Tibial artery (tissue), 4 donors: ENCODE measurements around the gene RNLS.

ENCODE experiments used
- DNase-seq, 2 donors: peaks; one replicate each; pipeline ENCODE4 v3.0.0-alpha.2; 2019
- H3K27ac ChIP-seq, 2 donors: fragments of 200-600 bp; sonication (generic) in 1 of 2; 1 replicate in 1 of 2; 2 replicates in 1 of 2; pipeline ENCODE4 v1.5.1; 2018 to 2019; ENCODE audit warnings: mild to moderate bottlenecking in 1 of 2
- H3K27me3 ChIP-seq, 2 donors: fragments of 200-600 bp; sonication (generic) in 1 of 2; one replicate each; pipeline versions ENCODE4 v1.5.1 to v1.6.0; 2016 to 2019
- H3K36me3 ChIP-seq, 3 donors: fragments of 200-600 bp; sonication (generic) in 2 of 3; one replicate each; pipeline ENCODE4 v1.5.1; 2016 to 2019; ENCODE audit warnings: mild to moderate bottlenecking in 2 of 3
- H3K4me1 ChIP-seq, 4 donors: fragments of 200-600 bp; sonication (generic) in 2 of 4; 1 replicate in 3 of 4; 2 replicates in 1 of 4; pipeline ENCODE4 v1.5.1; 2016 to 2019
- H3K4me3 ChIP-seq, 2 donors: fragments of 200-600 bp; sonication (generic) in 1 of 2; 1 replicate in 1 of 2; 2 replicates in 1 of 2; pipeline ENCODE4 v1.5.1; 2018 to 2019; ENCODE audit warnings: mild to moderate bottlenecking in 2 of 2
- H3K9me3 ChIP-seq, 3 donors: fragments of 200-600 bp; sonication (generic) in 1 of 3; one replicate each; pipeline ENCODE4 v1.5.1; 2016 to 2019
- CTCF ChIP-seq, 2 experiments: fragments of 200-600 bp in 1 of 2; fragments of 450-650 bp in 1 of 2; IDR thresholded peaks; one replicate each; pipeline ENCODE4 v1.5.1; 2017 to 2019; ENCODE audit warnings: antibody characterized with exemption in 2 of 2, mild to moderate bottlenecking in 1 of 2, moderate library complexity in 1 of 2
- intact Hi-C: fragments of 100-400 bp; cut with DNase I; formaldehyde crosslinking; loops from one replicate; pipeline ENCODE4 v1.15.0; 2023; ENCODE audit warnings: low total_unique reads

Gene RNLS

GRCh38 chr10:88270871-88271713 is 312.0 kb downstream of the RNLS start:
- H3K4me3 ChIP-seq = no peak overlapping the region
- DNase-seq = no peak
- H3K36me3 ChIP-seq = no peaks in the 10 kb centered on the region
- no peaks in the 10 kb centered on the region for H3K9me3 ChIP-seq
- no peaks in the 10 kb centered on the region for H3K27me3 ChIP-seq
- intact Hi-C loops = no loop called here
- TF ChIP-seq CTCF (IDR thresholded peaks at IDR 0.05) = no peak
- no peak overlapping the region for H3K27ac ChIP-seq
- H3K4me1 ChIP-seq = peaks cover 0 to 8% (median 3%) of the 10 kb centered on the region in 4 donors

- Histone ChIP-seq H3K4me1 (peaks cover 0 to 12% (median 7%) of the 10 kb centered on the region in 4 donors), H3K27me3 (no peaks in the 10 kb centered on the region), H3K4me3 (no peak overlapping the region), H3K9me3 (no peaks in the 10 kb centered on the region), H3K27ac (no peak overlapping the region), H3K36me3 (no peaks in the 10 kb centered on the region)
- TF ChIP-seq CTCF (IDR thresholded peaks at IDR 0.05) = no peak
- DNase-seq = no peak
- intact Hi-C loops = no loop called here
Measured at GRCh38 chr10:88270061-88270808, 312.9 kb downstream of the RNLS start.

GRCh38 chr10:88262591-88263234 is 320.4 kb downstream of the RNLS start:
- Histone ChIP-seq H3K27me3 (no peaks in the 10 kb centered on the region), H3K4me1 (peaks cover 0 to 12% (median 7%) of the 10 kb centered on the region in 4 donors), H3K4me3 (no peak overlapping the region), H3K27ac (no peak overlapping the region), H3K9me3 (no peaks in the 10 kb centered on the region), H3K36me3 (no peaks in the 10 kb centered on the region)
- intact Hi-C loops = no loop called here
- DNase-seq = no peak
- no peak for TF ChIP-seq CTCF (IDR thresholded peaks at IDR 0.05)

- H3K27me3 ChIP-seq = no peaks in the 10 kb centered on the region
- intact Hi-C loops = no loop called here
- H3K9me3 ChIP-seq = no peaks in the 10 kb centered on the region
- no peak for DNase-seq
- H3K27ac ChIP-seq = no peak overlapping the region
- H3K36me3 ChIP-seq = no peaks in the 10 kb centered on the region
- H3K4me1 ChIP-seq = peaks cover 0 to 16% (median 5%) of the 10 kb centered on the region in 4 donors
- H3K4me3 ChIP-seq = no peak overlapping the region
- TF ChIP-seq CTCF (IDR thresholded peaks at IDR 0.05) = no peak
Measured at GRCh38 chr10:88261152-88261551, 322.0 kb downstream of the RNLS start.

- Histone ChIP-seq H3K36me3 (no peaks in the 10 kb centered on the region), H3K9me3 (no peaks in the 10 kb centered on the region), H3K27ac (no peak overlapping the region), H3K4me3 (no peak overlapping the region), H3K27me3 (no peaks in the 10 kb centered on the region), H3K4me1 (peaks cover 0 to 15% (median 5%) of the 10 kb centered on the region in 4 donors)
- no peak for TF ChIP-seq CTCF (IDR thresholded peaks at IDR 0.05)
- no peak for DNase-seq
- intact Hi-C loops = no loop called here
Measured at GRCh38 chr10:88260329-88261051, 322.6 kb downstream of the RNLS start.
